Neural cell (in vitro differentiated cells): Measurements from ENCODE around the gene CA9. TPM values are rescaled to one million over a fixed set of nuclear protein-coding genes. Genes with fewer than 3 reads are reported as not detected.

Source experiments
- H2AFZ ChIP-seq: fragments of 200-600, 300-800 bp; sonication (generic), shearing (Covaris generic); 2 replicates; pipeline ENCODE4 v1.6.0; 2014; ENCODE audit warnings: low read depth, mild to moderate bottlenecking, antibody characterized with exemption, low read length, moderate library complexity
- H3F3A ChIP-seq: fragments of 200-600 bp; shearing (Covaris generic); 2 replicates; pipeline ENCODE4 v1.6.1; 2016; ENCODE audit warnings: mild to moderate bottlenecking, moderate library complexity, mixed read lengths, antibody characterized with exemption, low read length; ENCODE audit not compliant: insufficient read depth, poor library complexity, severe bottlenecking
- H3K27ac ChIP-seq: fragments of 200-600, 300-800 bp; sonication (generic), shearing (Covaris generic); 2 replicates; pipeline ENCODE4 v1.5.1; 2014; ENCODE audit warnings: mild to moderate bottlenecking, low read length, moderate library complexity
- H3K27me3 ChIP-seq: fragments of 300-800, 200-600 bp; sonication (generic), shearing (Covaris generic); 2 replicates; pipeline ENCODE4 v1.6.0; 2014; ENCODE audit warnings: mild to moderate bottlenecking, low read depth, low read length, moderate library complexity; ENCODE audit not compliant: insufficient read depth
- H3K36me3 ChIP-seq: fragments of 300-800, 200-600 bp; sonication (generic), shearing (Covaris generic); 2 replicates; pipeline ENCODE4 v1.5.1; 2014; ENCODE audit warnings: mild to moderate bottlenecking, antibody characterized with exemption, low read length, moderate library complexity; ENCODE audit not compliant: insufficient read depth
- H3K4me2 ChIP-seq: fragments of 300-800, 200-600 bp; sonication (generic), shearing (Covaris generic); 2 replicates; pipeline ENCODE4 v1.6.0; 2014; ENCODE audit warnings: mild to moderate bottlenecking, low read length
- H3K4me3 ChIP-seq: fragments of 300-800, 200-600 bp; sonication (generic), shearing (Covaris generic); 2 replicates; pipeline ENCODE4 v1.5.1; 2014; ENCODE audit warnings: mild to moderate bottlenecking, low read length, moderate library complexity
- H3K79me2 ChIP-seq: fragments of 200-600 bp; shearing (Covaris generic); replicated peaks from 2 replicates; pipeline ENCODE4 v1.6.0; 2014; ENCODE audit warnings: mild to moderate bottlenecking, low read length, moderate library complexity; ENCODE audit not compliant: insufficient read depth
- H3K9ac ChIP-seq: fragments of 300-800, 200-600 bp; sonication (generic), shearing (Covaris generic); 2 replicates; pipeline ENCODE4 v1.6.1; 2016; ENCODE audit warnings: mild to moderate bottlenecking, low read length, mixed read lengths
- H3K9me2 ChIP-seq: fragments of 200-600 bp; shearing (Covaris generic); 2 replicates; pipeline ENCODE4 v1.6.1; 2016; ENCODE audit warnings: mild to moderate bottlenecking, low read length, mixed read lengths; ENCODE audit not compliant: insufficient read depth
- H3K9me3 ChIP-seq: fragments of 200-600, 300-800 bp; sonication (generic), shearing (Covaris generic); 2 replicates; pipeline ENCODE4 v1.6.1; 2016; ENCODE audit warnings: mild to moderate bottlenecking, mixed run types, low read length, moderate library complexity, mixed read lengths
- H4K20me1 ChIP-seq: fragments of 200-600 bp; shearing (Covaris generic); 2 replicates; pipeline ENCODE4 v1.6.1; 2016; ENCODE audit warnings: mild to moderate bottlenecking, mixed run types; ENCODE audit not compliant: insufficient read depth
- EP300 ChIP-seq: fragments of 450-650 bp; conservative IDR thresholded peaks from 2 replicates; pipeline ENCODE4 v1.6.1; 2014; ENCODE audit warnings: antibody characterized with exemption, mild to moderate bottlenecking, moderate library complexity; ENCODE audit not compliant: poor library complexity, severe bottlenecking
- EZH2 ChIP-seq: fragments of 200-600, 300-800 bp; shearing (Covaris generic), sonication (generic); IDR thresholded peaks from 2 replicates; pipeline ENCODE4 v1.6.1; 2014; ENCODE audit warnings: antibody characterized with exemption, low read length, borderline replicate concordance, mild to moderate bottlenecking; ENCODE audit not compliant: insufficient read depth, poor library complexity, severe bottlenecking
- MXI1 ChIP-seq: fragments of 450-650 bp; conservative IDR thresholded peaks from 2 replicates; pipeline ENCODE4 v1.6.1; 2014; ENCODE audit warnings: antibody characterized with exemption, mild to moderate bottlenecking; ENCODE audit not compliant: poor library complexity, severe bottlenecking
- POLR2AphosphoS5 ChIP-seq: IDR thresholded peaks from 2 replicates; pipeline ENCODE4 v1.6.1; 2012
- RAD21 ChIP-seq: fragments of 450-650 bp; conservative IDR thresholded peaks from 2 replicates; pipeline ENCODE4 v1.6.1; 2014; ENCODE audit warnings: antibody characterized with exemption, mild to moderate bottlenecking, moderate library complexity
- SMC3 ChIP-seq: fragments of 450-650 bp; conservative IDR thresholded peaks from 2 replicates; pipeline ENCODE4 v1.6.1; 2014; ENCODE audit warnings: antibody characterized with exemption, mild to moderate bottlenecking, moderate library complexity; ENCODE audit not compliant: poor library complexity
- TAF1 ChIP-seq: IDR thresholded peaks from 2 replicates; pipeline ENCODE4 v1.6.1; 2012; ENCODE audit warnings: low read depth
- polyA plus RNA-seq: library from polyadenylated mRNA; depleted of rRNA; stranded (reverse); fragments of >200 nt; gene quantifications from 2 replicates; pipeline ENCODE4 v1.2.3, GENCODE V29; 2014
- TF ChIP-seq, protein P1 (sequence below): IDR thresholded peaks from 2 replicates; pipeline ENCODE4 v1.6.1; 2012; ENCODE audit warnings: borderline replicate concordance
- TF ChIP-seq, protein P2 (sequence below): fragments of 450-650 bp; IDR thresholded peaks from 2 replicates; pipeline ENCODE4 v1.5.1; 2014; ENCODE audit warnings: antibody characterized with exemption, mild to moderate bottlenecking, moderate library complexity; ENCODE audit not compliant: poor library complexity, severe bottlenecking

CA9 gene
- polyA plus RNA-seq, 1 donor from 2014 or later = not detected

DNA sequence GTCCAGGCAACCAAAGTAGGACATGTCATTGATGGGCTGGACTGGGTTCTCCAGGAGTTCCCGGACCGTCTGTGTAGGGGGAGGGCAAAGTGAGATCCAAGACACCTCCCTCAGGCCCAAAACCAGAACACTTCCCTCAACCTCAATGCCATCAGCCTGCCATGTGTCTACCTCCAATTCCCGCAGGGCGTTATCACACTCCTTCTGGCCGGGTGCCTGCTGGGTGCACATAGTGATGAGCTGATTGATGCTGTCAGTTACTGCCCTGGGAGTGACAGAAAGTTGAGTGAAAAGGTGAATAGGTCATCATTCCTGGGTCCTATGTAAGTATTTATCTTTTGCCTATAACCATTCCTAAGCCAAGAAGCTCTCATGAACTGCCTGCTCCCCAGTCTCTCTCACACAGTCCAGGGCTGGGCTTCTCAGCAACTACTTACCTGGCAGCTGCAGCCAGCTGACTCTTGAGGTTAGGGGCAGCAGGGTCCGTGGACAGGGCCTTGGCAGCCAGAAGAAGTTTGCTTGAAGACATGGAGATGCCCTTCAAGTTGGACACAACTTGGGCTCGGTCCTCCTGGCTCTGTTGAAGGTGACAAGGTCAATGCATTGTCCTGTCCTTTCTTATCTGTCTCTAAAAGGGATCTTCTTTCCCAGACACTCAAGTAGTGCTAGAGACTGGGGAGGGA lies 37.2 kb downstream of the CA9 start:
- peaks cover 12% of the 10 kb centered on the region for H3K36me3 ChIP-seq
- no peaks in the 10 kb centered on the region for H4K20me1 ChIP-seq
- no peaks in the 10 kb centered on the region for H3K9me3 ChIP-seq
- H3K9me2 ChIP-seq = no peaks in the 10 kb centered on the region
- H3K4me2 ChIP-seq = no peak overlapping the region
- no peak overlapping the region for H3K27ac ChIP-seq
- no peak overlapping the region for H3K9ac ChIP-seq
- no peak overlapping the region for H3K4me3 ChIP-seq
- H3K27me3 ChIP-seq = no peaks in the 10 kb centered on the region
- no peaks in the 10 kb centered on the region for H3F3A ChIP-seq
- TF ChIP-seq RAD21 (no peak), SMC3 (no peak), EZH2 (no peak), TAF1 (no peak), POLR2AphosphoS5 (no peak), MXI1 (no peak), EP300 (no peak)
- TF ChIP-seq, protein P1, sequence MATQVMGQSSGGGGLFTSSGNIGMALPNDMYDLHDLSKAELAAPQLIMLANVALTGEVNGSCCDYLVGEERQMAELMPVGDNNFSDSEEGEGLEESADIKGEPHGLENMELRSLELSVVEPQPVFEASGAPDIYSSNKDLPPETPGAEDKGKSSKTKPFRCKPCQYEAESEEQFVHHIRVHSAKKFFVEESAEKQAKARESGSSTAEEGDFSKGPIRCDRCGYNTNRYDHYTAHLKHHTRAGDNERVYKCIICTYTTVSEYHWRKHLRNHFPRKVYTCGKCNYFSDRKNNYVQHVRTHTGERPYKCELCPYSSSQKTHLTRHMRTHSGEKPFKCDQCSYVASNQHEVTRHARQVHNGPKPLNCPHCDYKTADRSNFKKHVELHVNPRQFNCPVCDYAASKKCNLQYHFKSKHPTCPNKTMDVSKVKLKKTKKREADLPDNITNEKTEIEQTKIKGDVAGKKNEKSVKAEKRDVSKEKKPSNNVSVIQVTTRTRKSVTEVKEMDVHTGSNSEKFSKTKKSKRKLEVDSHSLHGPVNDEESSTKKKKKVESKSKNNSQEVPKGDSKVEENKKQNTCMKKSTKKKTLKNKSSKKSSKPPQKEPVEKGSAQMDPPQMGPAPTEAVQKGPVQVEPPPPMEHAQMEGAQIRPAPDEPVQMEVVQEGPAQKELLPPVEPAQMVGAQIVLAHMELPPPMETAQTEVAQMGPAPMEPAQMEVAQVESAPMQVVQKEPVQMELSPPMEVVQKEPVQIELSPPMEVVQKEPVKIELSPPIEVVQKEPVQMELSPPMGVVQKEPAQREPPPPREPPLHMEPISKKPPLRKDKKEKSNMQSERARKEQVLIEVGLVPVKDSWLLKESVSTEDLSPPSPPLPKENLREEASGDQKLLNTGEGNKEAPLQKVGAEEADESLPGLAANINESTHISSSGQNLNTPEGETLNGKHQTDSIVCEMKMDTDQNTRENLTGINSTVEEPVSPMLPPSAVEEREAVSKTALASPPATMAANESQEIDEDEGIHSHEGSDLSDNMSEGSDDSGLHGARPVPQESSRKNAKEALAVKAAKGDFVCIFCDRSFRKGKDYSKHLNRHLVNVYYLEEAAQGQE = no peak
- TF ChIP-seq, protein P2, sequence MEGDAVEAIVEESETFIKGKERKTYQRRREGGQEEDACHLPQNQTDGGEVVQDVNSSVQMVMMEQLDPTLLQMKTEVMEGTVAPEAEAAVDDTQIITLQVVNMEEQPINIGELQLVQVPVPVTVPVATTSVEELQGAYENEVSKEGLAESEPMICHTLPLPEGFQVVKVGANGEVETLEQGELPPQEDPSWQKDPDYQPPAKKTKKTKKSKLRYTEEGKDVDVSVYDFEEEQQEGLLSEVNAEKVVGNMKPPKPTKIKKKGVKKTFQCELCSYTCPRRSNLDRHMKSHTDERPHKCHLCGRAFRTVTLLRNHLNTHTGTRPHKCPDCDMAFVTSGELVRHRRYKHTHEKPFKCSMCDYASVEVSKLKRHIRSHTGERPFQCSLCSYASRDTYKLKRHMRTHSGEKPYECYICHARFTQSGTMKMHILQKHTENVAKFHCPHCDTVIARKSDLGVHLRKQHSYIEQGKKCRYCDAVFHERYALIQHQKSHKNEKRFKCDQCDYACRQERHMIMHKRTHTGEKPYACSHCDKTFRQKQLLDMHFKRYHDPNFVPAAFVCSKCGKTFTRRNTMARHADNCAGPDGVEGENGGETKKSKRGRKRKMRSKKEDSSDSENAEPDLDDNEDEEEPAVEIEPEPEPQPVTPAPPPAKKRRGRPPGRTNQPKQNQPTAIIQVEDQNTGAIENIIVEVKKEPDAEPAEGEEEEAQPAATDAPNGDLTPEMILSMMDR = no peak
- H3K79me2 ChIP-seq = no peaks in the 10 kb centered on the region
- H2AFZ ChIP-seq = no peak overlapping the region

DNA sequence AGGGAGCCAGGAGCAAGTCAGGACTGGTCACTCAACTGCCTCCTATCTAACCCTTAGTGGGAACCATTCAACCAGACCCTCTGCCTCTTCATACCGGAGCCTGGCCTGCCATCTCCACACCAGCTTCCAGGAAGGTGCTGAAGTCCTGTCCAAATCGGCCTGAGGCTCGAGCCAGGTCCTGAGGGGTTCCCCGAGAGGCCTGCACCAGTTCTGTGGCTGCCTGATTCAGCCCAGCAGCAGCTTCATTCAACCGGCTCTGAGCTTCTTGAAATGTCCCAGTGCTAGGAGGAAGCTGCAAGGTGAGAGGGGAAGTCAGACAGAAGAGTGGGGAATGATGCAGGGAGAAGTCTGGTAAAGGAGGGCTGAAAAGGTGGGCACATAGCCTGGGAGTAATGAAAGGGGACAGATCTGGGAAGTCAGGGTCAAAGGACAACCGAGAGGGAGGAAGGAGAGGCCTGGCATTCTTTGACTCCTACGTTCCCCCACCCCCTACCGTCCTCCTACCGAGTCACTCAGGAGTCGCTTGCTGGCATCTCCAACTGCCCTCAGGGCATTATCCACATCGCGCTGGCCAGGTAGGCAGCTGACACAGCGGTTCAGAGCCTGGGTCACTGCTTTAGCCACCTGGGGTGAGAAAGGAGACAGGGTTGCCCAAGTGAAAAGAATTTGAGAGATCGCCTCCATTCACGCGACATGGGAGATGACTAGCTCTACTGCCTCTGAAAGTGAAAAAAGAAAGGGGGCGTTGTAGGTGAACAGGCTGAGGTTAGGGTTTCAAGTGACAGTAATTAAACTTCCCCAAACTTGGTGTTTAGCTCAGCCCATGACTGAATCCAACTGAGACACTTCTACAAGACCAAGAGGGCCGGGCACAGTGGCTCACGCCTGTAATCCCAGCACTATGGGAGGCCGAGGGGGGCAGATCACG lies 38.0 kb downstream of the CA9 start:
- Histone ChIP-seq H3K27ac (no peak overlapping the region), H3K4me3 (no peak overlapping the region), H3K9ac (no peak overlapping the region), H4K20me1 (no peaks in the 10 kb centered on the region), H2AFZ (no peak overlapping the region), H3K9me2 (no peaks in the 10 kb centered on the region), H3K36me3 (peaks cover 12% of the 10 kb centered on the region), H3F3A (no peaks in the 10 kb centered on the region), H3K79me2 (no peaks in the 10 kb centered on the region), H3K4me2 (no peak overlapping the region), H3K27me3 (no peaks in the 10 kb centered on the region), H3K9me3 (no peaks in the 10 kb centered on the region)
- TF ChIP-seq SMC3 = no peak
- TF ChIP-seq MXI1 = no peak
- TF ChIP-seq RAD21 = no peak
- no peak for TF ChIP-seq EP300
- TF ChIP-seq, protein P2 = no peak
- TF ChIP-seq POLR2AphosphoS5 = no peak
- TF ChIP-seq TAF1 = no peak
- no peak for TF ChIP-seq EZH2
- TF ChIP-seq, protein P1 = no peak
